SK-N-SH (cell line): ENCODE results near the gene SLC22A23. TPM values are rescaled to one million over a fixed set of nuclear protein-coding genes. Genes with fewer than 3 reads are reported as not detected.

Experiments
- CTCF ChIA-PET: fragments of 300-600, 350-600 bp; formaldehyde crosslinking; extraction: SDS; loops from one replicate; lab custom pipeline; 2021; lab: Yijun Ruan, JAX
- POLR2A ChIA-PET: fragments of 350-600 bp; sonication (Branson Sonifier 250); formaldehyde crosslinking; extraction: SDS; loops from one replicate; lab custom pipeline; 2020; ENCODE audit warnings: antibody characterized with exemption, inconsistent platforms; lab: Yijun Ruan, JAX
- DNase-seq: peaks from one replicate; pipeline ENCODE4 v3.0.0; 2012
- H2AFZ ChIP-seq: fragments of 200-600 bp; sonication (generic); 2 replicates; pipeline ENCODE4 v1.8.1; 2016; ENCODE audit warnings: antibody characterized with exemption, mild to moderate bottlenecking, low read depth
- H3F3A ChIP-seq: fragments of 200-600 bp; sonication (generic); replicated peaks from 2 replicates; pipeline ENCODE3; 2016; ENCODE audit warnings: antibody characterized with exemption, mild to moderate bottlenecking; ENCODE audit not compliant: insufficient read depth
- H3K27ac ChIP-seq, 2 experiments: fragments of 200-500 bp in 1 of 2; fragments of 200-600 bp in 1 of 2; sonication (Bioruptor generic) in 1 of 2; sonication (generic), shearing (Covaris generic) in 1 of 2; 2 replicates each; pipeline versions ENCODE4 v1.5.1 to v1.6.1; 2014 to 2016; ENCODE audit warnings: low read depth in 2 of 2, inconsistent platforms in 1 of 2, low read length in 1 of 2, mild to moderate bottlenecking in 1 of 2, mixed read lengths in 1 of 2
- H3K27me3 ChIP-seq: fragments of 200-600 bp; sonication (generic), shearing (Covaris generic); 2 replicates; pipeline ENCODE4 v1.6.1; 2016; ENCODE audit warnings: mixed run types; ENCODE audit not compliant: insufficient read depth
- H3K36me3 ChIP-seq, 2 experiments: fragments of 200-500 bp in 1 of 2; fragments of 200-600 bp in 1 of 2; sonication (Bioruptor generic) in 1 of 2; sonication (generic) in 1 of 2; replicated peaks in 1 of 2; 2 replicates each; pipeline versions ENCODE3 to v1.5.1; 2014 to 2016; ENCODE audit warnings: low read length in 1 of 2, mild to moderate bottlenecking in 1 of 2; ENCODE audit not compliant: insufficient read depth in 2 of 2, control insufficient read depth in 1 of 2
- H3K4me1 ChIP-seq, 2 experiments: fragments of 200-500 bp in 1 of 2; fragments of 200-600 bp in 1 of 2; sonication (Bioruptor generic) in 1 of 2; sonication (generic), shearing (Covaris generic) in 1 of 2; 2 replicates each; pipeline versions ENCODE4 v1.5.1 to v1.6.1; 2014 to 2016; ENCODE audit warnings: low read depth in 1 of 2, low read length in 1 of 2, mixed run types in 1 of 2; ENCODE audit not compliant: insufficient read depth in 2 of 2, control insufficient read depth in 1 of 2
- H3K4me2 ChIP-seq: fragments of 200-600 bp; sonication (generic), shearing (Covaris generic); 2 replicates; pipeline ENCODE4 v1.6.1; 2017; ENCODE audit warnings: mixed run types
- H3K4me3 ChIP-seq, 2 experiments: fragments of 200-500 bp in 1 of 2; fragments of 200-600 bp in 1 of 2; sonication (Bioruptor generic) in 1 of 2; sonication (generic), shearing (Covaris generic) in 1 of 2; 2 replicates each; pipeline versions ENCODE4 v1.5.1 to v1.8.1; 2014 to 2016; ENCODE audit warnings: low read depth in 2 of 2, inconsistent platforms in 1 of 2, low read length in 1 of 2, mild to moderate bottlenecking in 1 of 2, mixed read lengths in 1 of 2, moderate library complexity in 1 of 2
- H3K79me2 ChIP-seq: fragments of 200-600 bp; sonication (generic); 2 replicates; pipeline ENCODE4 v1.8.1; 2017; ENCODE audit warnings: mild to moderate bottlenecking; ENCODE audit not compliant: insufficient read depth
- H3K9ac ChIP-seq: fragments of 200-600 bp; sonication (generic); 2 replicates; pipeline ENCODE4 v1.6.1; 2017; ENCODE audit warnings: mixed run types
- H3K9me2 ChIP-seq: fragments of 200-600 bp; sonication (generic); 2 replicates; pipeline ENCODE4 v1.6.1; 2017; ENCODE audit warnings: mixed run types
- H3K9me3 ChIP-seq: fragments of 200-600 bp; sonication (generic); 2 replicates; pipeline ENCODE4 v1.6.1; 2017; ENCODE audit warnings: mixed run types, mild to moderate bottlenecking, moderate library complexity
- H4K20me1 ChIP-seq: fragments of 200-600 bp; sonication (generic); 2 replicates; pipeline ENCODE4 v1.6.1; 2017; ENCODE audit warnings: mild to moderate bottlenecking, mixed run types; ENCODE audit not compliant: insufficient read depth
- FOXM1 ChIP-seq: IDR thresholded peaks from 2 replicates; pipeline ENCODE4 v1.4.0; 2012; ENCODE audit warnings: low read depth, mild to moderate bottlenecking
- MEF2A ChIP-seq: IDR thresholded peaks from 2 replicates; pipeline ENCODE4 v1.4.0; 2012; ENCODE audit warnings: low read depth, borderline replicate concordance
- MXI1 ChIP-seq: IDR thresholded peaks from 2 replicates; pipeline ENCODE4 v1.6.1; 2012; ENCODE audit warnings: mild to moderate bottlenecking, low read depth, low read length, improper control_type of control experiment
- NFIC ChIP-seq: IDR thresholded peaks from 2 replicates; pipeline ENCODE4 v1.4.0; 2012; ENCODE audit warnings: borderline replicate concordance
- RFX5 ChIP-seq: IDR thresholded peaks from 2 replicates; pipeline ENCODE4 v1.6.1; 2012; ENCODE audit warnings: mild to moderate bottlenecking, improper control_type of control experiment, low read length
- TAF1 ChIP-seq: IDR thresholded peaks from 2 replicates; pipeline ENCODE4 v1.6.1; 2012; ENCODE audit warnings: low read depth, mild to moderate bottlenecking, low read length, moderate library complexity, borderline replicate concordance
- TCF12 ChIP-seq: IDR thresholded peaks from 2 replicates; pipeline ENCODE4 v1.4.0; 2012
- WGBS: methylation state at CpG from one replicate; pipeline ENCODE4 v1.1.6; 2017; ENCODE audit warnings: low lambda C conversion rate; 5-methylcytosine and 5-hydroxymethylcytosine counted together
- polyA plus RNA-seq, 3 experiments: library from polyadenylated mRNA; depleted of rRNA; stranded (reverse); fragments of >200 nt; gene quantifications; 2 replicates each; pipeline ENCODE4 v1.2.3, GENCODE V29; 2012
- TF ChIP-seq, protein P1 (sequence below): IDR thresholded peaks from 2 replicates; pipeline ENCODE4; 2012
- TF ChIP-seq, protein P2 (sequence below): IDR thresholded peaks from 2 replicates; pipeline ENCODE4 v1.4.0; 2012; ENCODE audit warnings: low read depth

SLC22A23 gene
- polyA plus RNA-seq, 1 of the 3 experiments (the other 2 are of a cell fraction): not detected

- Histone ChIP-seq H3K4me2 (no peak overlapping the region), H3K79me2 (no peaks in the 10 kb centered on the region), H3K36me3 (no peaks in the 10 kb centered on the region), H3K9me2 (no peaks in the 10 kb centered on the region), H3K27ac (no peak overlapping the region), H3K27me3 (peaks cover 24% of the 10 kb centered on the region; the same call in 1 of the 2 replicates), H3F3A (no peaks in the 10 kb centered on the region), H3K9me3 (no peaks in the 10 kb centered on the region), H2AFZ (no peak overlapping the region), H3K9ac (no peak overlapping the region), H3K4me1 (no peaks in the 10 kb centered on the region; a peak in 1 of 4 replicates), H3K4me3 (no peak overlapping the region), H4K20me1 (no peaks in the 10 kb centered on the region)
- no peak for TF ChIP-seq TCF12
- POLR2A ChIA-PET: no interaction called here
- CTCF ChIA-PET: no interaction called here
- DNase-seq: no peak
- 26% methylated on average over 8 of the region's 8 CpGs for WGBS
Measured at GRCh38 chr6:3383525-3383924, 73.3 kb downstream of the SLC22A23 start.

DNA sequence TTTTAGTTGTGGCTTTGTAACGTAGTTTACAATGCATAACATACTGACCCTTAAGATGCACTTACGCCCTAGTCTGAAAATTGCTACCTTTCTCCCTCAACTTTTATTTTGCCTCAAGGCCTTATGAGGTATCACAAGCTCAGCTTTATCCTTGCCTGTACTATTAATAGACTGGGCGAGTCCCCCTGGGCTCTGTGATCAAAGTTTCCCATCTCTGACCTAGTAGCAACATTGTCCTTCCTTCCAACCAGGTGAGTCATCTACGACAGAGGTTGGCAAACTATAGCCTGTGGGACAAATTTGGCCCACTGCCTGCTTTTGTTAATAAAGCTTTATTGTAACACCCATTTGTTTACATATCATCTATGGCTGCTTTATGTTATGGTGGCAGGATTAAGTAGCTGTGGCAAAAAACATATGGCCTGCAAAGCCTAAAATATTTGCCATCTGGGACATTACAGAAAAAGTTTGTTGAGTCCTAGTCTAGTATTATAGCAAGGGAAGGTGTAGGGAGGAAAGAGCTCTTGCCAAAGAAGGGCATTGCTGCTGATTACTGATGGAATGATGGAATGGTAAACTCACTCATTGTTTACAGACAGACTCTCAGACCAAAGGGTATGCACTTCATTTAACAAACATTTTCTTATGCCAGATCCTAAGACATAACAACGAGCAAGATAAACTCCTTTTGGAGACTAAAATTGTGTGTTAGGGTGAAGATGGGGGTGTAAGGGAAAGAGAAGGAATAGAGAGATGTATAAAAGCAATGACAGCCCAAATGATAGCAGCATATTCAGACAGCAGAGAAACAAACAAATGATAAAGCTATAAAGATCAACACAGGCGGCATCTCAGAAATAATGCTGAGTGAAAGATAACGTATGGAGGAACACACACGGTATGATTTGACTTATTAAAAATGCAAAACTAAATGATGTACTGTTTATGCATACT lies 74.2 kb downstream of the SLC22A23 start:
- H3K9me2 ChIP-seq: no peaks in the 10 kb centered on the region
- no peaks in the 10 kb centered on the region for H3K79me2 ChIP-seq
- no peak for DNase-seq
- peaks cover 16% of the 10 kb centered on the region; the same call in 1 of the 2 replicates for H3K27me3 ChIP-seq
- H3K9me3 ChIP-seq: no peaks in the 10 kb centered on the region
- WGBS: 61% methylated on average over 8 of the region's 8 CpGs
- H2AFZ ChIP-seq: no peak overlapping the region
- H4K20me1 ChIP-seq: no peaks in the 10 kb centered on the region
- ChIA-PET POLR2A (no interaction called here), CTCF (interaction anchor here (1.0 kb wide), 2 partner anchors 103 to 359 kb away, joined by 3 read pairs; no protein-coding TSS in a partner anchor)
- H3K27ac ChIP-seq: no peak overlapping the region
- H3K36me3 ChIP-seq: no peaks in the 10 kb centered on the region
- H3K4me3 ChIP-seq: no peak overlapping the region
- H3K9ac ChIP-seq: no peak overlapping the region
- no peaks in the 10 kb centered on the region for H3F3A ChIP-seq
- H3K4me2 ChIP-seq: no peak overlapping the region
- TF ChIP-seq NFIC (no peak), TAF1 (no peak), RFX5 (no peak), MXI1 (no peak), FOXM1 (no peak), MEF2A (no peak)
- TF ChIP-seq, protein P1, sequence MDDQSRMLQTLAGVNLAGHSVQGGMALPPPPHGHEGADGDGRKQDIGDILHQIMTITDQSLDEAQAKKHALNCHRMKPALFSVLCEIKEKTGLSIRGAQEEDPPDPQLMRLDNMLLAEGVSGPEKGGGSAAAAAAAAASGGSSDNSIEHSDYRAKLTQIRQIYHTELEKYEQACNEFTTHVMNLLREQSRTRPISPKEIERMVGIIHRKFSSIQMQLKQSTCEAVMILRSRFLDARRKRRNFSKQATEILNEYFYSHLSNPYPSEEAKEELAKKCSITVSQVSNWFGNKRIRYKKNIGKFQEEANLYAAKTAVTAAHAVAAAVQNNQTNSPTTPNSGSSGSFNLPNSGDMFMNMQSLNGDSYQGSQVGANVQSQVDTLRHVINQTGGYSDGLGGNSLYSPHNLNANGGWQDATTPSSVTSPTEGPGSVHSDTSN: no peak
- TF ChIP-seq, protein P2, sequence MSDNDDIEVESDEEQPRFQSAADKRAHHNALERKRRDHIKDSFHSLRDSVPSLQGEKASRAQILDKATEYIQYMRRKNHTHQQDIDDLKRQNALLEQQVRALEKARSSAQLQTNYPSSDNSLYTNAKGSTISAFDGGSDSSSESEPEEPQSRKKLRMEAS: no peak
- H3K4me1 ChIP-seq: no peaks in the 10 kb centered on the region; a peak in 1 of 4 replicates
